Measurements from ENCODE around the gene PADI4. TPM values are rescaled to one million over a fixed set of nuclear protein-coding genes. Genes with fewer than 3 reads are reported as not detected.
"Not testable (repeated sequence)": the region's sequence is repeated elsewhere in the genome, so short reads cannot be mapped to it uniquely, and the experiment has no call there.

Gene PADI4
- total RNA-seq, 4 donors from 2014 or later, result 1.2 TPM; not detected in 3

DNA sequence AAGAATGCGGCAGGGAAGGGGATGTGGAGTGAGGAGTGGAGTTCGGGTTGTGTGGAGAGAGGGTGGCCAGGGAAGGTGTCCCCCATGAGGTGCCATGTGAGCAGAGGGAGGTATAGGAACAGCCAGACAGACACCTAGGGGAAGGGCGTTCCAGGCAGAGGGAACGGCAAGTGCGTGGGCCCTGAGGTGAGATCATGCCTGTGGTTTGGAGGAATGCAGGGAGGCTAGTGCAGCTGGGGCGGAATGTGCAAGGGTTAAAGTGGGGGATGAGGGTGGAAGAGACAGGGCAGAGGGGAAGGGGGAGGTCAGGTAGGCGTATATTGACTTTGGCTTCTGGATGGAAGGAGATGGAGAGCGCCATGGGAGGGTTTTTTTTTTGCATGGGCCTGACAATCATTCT lies 32.4 kb downstream of the PADI4 start:
- TF ChIP-seq, protein P1, sequence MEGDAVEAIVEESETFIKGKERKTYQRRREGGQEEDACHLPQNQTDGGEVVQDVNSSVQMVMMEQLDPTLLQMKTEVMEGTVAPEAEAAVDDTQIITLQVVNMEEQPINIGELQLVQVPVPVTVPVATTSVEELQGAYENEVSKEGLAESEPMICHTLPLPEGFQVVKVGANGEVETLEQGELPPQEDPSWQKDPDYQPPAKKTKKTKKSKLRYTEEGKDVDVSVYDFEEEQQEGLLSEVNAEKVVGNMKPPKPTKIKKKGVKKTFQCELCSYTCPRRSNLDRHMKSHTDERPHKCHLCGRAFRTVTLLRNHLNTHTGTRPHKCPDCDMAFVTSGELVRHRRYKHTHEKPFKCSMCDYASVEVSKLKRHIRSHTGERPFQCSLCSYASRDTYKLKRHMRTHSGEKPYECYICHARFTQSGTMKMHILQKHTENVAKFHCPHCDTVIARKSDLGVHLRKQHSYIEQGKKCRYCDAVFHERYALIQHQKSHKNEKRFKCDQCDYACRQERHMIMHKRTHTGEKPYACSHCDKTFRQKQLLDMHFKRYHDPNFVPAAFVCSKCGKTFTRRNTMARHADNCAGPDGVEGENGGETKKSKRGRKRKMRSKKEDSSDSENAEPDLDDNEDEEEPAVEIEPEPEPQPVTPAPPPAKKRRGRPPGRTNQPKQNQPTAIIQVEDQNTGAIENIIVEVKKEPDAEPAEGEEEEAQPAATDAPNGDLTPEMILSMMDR (IDR thresholded peaks at IDR 0.05), result no peak
- TF ChIP-seq POLR2A (IDR thresholded peaks at IDR 0.05), result no peak
- intact Hi-C loops (cut with DNase I; ENCODE audit: low total_unique reads), result no loop called here
- H3K27ac ChIP-seq, result no peak overlapping the region

DNA sequence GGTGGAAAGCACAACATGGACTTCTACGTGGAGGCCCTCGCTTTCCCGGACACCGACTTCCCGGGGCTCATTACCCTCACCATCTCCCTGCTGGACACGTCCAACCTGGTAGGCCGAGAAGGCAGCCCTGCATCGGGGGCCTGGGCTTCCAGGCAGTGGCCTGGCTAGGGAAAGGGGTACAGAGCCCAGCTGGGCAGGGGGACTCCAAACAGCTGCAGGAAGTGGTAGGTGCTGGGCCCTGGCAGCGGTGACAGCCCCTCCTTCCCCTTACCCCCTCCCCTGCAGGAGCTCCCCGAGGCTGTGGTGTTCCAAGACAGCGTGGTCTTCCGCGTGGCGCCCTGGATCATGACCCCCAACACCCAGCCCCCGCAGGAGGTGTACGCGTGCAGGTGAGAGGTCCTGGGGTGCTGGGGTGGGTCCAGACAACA lies 34.0 kb downstream of the PADI4 start:
- Histone ChIP-seq H3K27ac (no peak overlapping the region), H3K36me3 (no peaks in the 10 kb centered on the region), H3K4me1 (no peaks in the 10 kb centered on the region), H3K27me3 (no peaks in the 10 kb centered on the region), H3K9me3 (no peaks in the 10 kb centered on the region), H3K4me3 (no peak overlapping the region)
- DNase-seq, result no peak
- TF ChIP-seq, protein P1 (IDR thresholded peaks at IDR 0.05), result no peak
- TF ChIP-seq POLR2A (IDR thresholded peaks at IDR 0.05), result no peak
- intact Hi-C loops (cut with DNase I; ENCODE audit: low total_unique reads), result no loop called here

More for the DNA sequence above, 32.4 kb downstream of the PADI4 start:
- H3K9me3 ChIP-seq, result no peaks in the 10 kb centered on the region
- H3K4me3 ChIP-seq, result no peak overlapping the region
- H3K36me3 ChIP-seq, result no peaks in the 10 kb centered on the region
- H3K4me1 ChIP-seq, result no peaks in the 10 kb centered on the region
- H3K27me3 ChIP-seq, result no peaks in the 10 kb centered on the region
- DNase-seq, result no peak

DNA sequence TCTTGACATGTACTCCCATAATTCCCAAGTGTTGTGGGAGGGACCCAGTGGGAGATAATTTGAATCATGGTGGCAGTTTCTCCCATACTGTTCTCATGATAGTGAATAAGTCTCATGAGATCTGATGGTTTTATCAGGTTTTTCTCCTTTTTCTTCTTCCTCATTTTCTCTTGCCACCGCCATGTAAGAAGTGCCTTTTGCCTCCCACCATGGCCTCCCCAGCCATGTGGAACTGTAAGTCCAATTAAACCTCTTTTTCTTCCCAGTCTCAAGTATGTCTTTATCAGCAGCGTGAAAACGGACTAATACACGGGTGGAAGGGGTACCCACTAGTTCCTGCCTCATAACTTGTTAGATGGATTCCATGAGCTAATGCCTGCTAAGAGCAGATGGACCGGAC lies 37.5 kb downstream of the PADI4 start:
- H3K9me3 ChIP-seq; H3K27ac ChIP-seq; intact Hi-C loops (cut with DNase I; ENCODE audit: low total_unique reads); H3K4me1 ChIP-seq; DNase-seq; H3K36me3 ChIP-seq; H3K4me3 ChIP-seq: not testable (repeated sequence)
- peaks cover 0 to 12% of the 10 kb centered on the region in 2 donors for H3K27me3 ChIP-seq

DNA sequence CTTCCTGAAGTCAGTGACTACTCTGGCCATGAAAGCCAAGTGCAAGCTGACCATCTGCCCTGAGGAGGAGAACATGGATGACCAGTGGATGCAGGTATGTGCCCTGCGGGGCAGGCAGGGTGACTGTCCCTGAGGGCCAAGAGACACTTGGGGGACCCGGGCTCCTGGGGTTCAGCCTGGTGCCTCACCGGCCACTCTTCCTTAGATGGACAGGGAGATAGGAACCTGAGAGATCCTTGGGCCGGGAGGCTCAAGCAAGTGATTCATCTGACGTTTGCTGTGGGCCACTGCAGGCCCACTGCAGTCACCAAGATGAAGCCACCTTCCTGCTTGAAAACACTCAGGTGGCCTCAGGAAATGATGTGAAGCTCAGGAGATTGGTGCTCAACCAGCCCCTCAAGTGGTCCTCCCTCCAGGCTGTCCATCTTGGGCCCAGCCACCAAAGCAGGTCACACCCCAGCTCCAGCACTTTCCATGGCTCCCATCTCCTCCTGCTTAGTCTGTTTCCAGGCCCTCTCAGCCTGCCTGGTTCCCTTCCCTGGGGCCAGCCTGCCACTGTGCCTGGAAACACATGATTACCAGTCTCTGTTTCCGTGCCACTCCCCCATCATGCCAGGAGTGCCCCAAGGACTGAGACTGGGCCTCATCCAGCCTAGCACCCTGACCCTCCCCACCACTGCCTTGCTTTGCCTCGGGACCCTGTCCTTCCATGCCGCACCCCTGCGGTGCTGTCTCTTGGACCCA lies 38.2 kb downstream of the PADI4 start:
- Histone ChIP-seq H3K9me3 (no peaks in the 10 kb centered on the region), H3K36me3 (no peaks in the 10 kb centered on the region), H3K4me1 (no peaks in the 10 kb centered on the region), H3K27me3 (peaks cover 0 to 12% of the 10 kb centered on the region in 2 donors), H3K27ac (no peak overlapping the region), H3K4me3 (no peak overlapping the region)
- DNase-seq, result no peak
- intact Hi-C loops (cut with DNase I; ENCODE audit: low total_unique reads), result no loop called here
- no peak for TF ChIP-seq POLR2A (IDR thresholded peaks at IDR 0.05)
- TF ChIP-seq, protein P1 (IDR thresholded peaks at IDR 0.05), result no peak

DNA sequence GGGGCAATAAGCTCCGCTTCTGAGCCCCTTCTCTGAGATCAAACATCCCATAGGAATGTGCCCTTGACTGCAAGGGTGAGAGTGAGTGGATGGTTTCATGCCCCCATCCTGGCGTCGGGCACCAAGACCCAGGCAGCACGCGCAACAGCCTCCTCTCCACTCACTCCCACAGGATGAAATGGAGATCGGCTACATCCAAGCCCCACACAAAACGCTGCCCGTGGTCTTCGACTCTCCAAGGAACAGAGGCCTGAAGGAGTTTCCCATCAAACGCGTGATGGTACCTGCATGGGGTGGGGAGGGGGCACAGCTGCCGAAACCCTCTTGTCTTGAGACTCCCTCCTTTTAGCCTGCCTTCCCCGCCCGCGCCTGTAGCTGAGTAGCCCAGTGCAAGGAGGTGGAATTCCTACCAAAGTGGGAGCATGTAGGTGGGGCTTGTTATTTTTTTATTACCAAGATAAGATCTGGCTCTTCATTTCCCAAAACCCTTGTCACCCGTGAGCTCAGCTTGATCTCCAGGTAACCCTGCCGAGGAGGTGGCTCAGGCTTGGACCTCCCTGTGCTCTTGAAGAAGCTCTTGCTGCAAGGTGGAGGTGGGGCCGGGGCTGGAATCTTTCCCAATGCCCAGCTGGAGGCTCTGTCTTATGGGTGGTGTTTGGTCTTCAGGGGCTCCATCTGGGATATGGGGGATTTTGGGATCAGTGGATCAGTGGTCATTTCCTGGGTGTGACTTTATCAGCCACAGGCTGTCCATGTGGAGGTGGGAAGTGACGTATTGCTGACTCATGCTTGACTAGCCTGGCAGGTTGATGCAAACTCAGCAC lies 40.0 kb downstream of the PADI4 start:
- TF ChIP-seq, protein P1 (IDR thresholded peaks at IDR 0.05), result no peak
- DNase-seq, result no peak
- Histone ChIP-seq H3K4me1 (no peaks in the 10 kb centered on the region), H3K27ac (no peak overlapping the region), H3K9me3 (no peaks in the 10 kb centered on the region), H3K36me3 (no peaks in the 10 kb centered on the region), H3K4me3 (no peak overlapping the region), H3K27me3 (peaks cover 0 to 12% of the 10 kb centered on the region in 2 donors)
- intact Hi-C loops (cut with DNase I; ENCODE audit: low total_unique reads), result no loop called here
